Activated T-cell treated with anti-CD3 and anti-CD28 coated beads, Interleukin-2, amount 50 U/mL, for 4 hours (primary cell): Measurements from ENCODE around the gene SEPTIN1. TPM values are rescaled to one million over a fixed set of nuclear protein-coding genes. Genes with fewer than 3 reads are reported as not detected.
A peak's percentile ranks its signal among the peaks of the same experiment; 100 is the strongest.
"Not testable (repeated sequence)": the region's sequence is repeated elsewhere in the genome, so short reads cannot be mapped to it uniquely, and the experiment has no call there.

Experiments
- ATAC-seq, 2 donors: fragments of 200-7000 bp; cut with Tn5 transposase; one replicate each; pipeline ENCODE4 v1.10.0; 2021
- DNase-seq: peaks from one replicate; pipeline ENCODE4 v3.0.0-alpha.2; 2020
- H3K27me3 Mint-ChIP-seq: one replicate; pipeline ENCODE4 v1.8.0; 2021; ENCODE audit warnings: low read depth, mixed read lengths
- H3K36me3 Mint-ChIP-seq: one replicate; pipeline ENCODE4 v1.8.0; 2022; ENCODE audit warnings: mixed read lengths; ENCODE audit not compliant: insufficient read depth
- H3K4me1 Mint-ChIP-seq: one replicate; pipeline ENCODE4 v1.8.0; 2021; ENCODE audit warnings: low read depth, mixed read lengths
- H3K4me3 Mint-ChIP-seq: one replicate; pipeline ENCODE4 v1.8.0; 2021; ENCODE audit warnings: mild to moderate bottlenecking, moderate library complexity, mixed read lengths
- H3K9me3 Mint-ChIP-seq: one replicate; pipeline ENCODE4 v1.8.0; 2021; ENCODE audit warnings: mixed read lengths
- total RNA-seq, 3 donors: library from RNA; stranded (reverse); gene quantifications; one replicate each; pipeline ENCODE4 v1.2.1, GENCODE V29; 2021

Gene SEPTIN1
- total RNA-seq, 3 donors from 2014 or later, result 133 to 164 (median 152) TPM

GRCh38 chr16:30409125-30410060 is 27.0 kb upstream of the SEPTIN1 start:
- Mint-ChIP-seq H3K36me3 (peaks cover 11% of the 10 kb centered on the region), H3K9me3 (no peaks in the 10 kb centered on the region), H3K4me3 (peak overlapping the region; percentile 88), H3K27me3 (no peaks in the 10 kb centered on the region), H3K4me1 (peaks cover 24% of the 10 kb centered on the region)
- DNase-seq, result peak; percentile 95
- ATAC-seq, result peak; percentile 48 to 51

- H3K9me3 Mint-ChIP-seq, result no peaks in the 10 kb centered on the region
These were observed 25.6 kb upstream of the SEPTIN1 start for GRCh38 chr16:30407804-30408534.

GRCh38 chr16:30407102-30407803 is 24.9 kb upstream of the SEPTIN1 start, which contains the start of gene ZNF771:
Gene ZNF771, plus strand, starts transcription at chr16:30407606. Its CDS starts 448 bp downstream, at chr16:30408054.
- DNase-seq, result peak; percentile 86
- Mint-ChIP-seq H3K27me3 (no peaks in the 10 kb centered on the region), H3K4me1 (peaks cover 24% of the 10 kb centered on the region)

More at GRCh38 chr16:30407804-30408534, 25.6 kb upstream of the SEPTIN1 start:
- Mint-ChIP-seq H3K27me3 (no peaks in the 10 kb centered on the region), H3K36me3 (peaks cover 6% of the 10 kb centered on the region), H3K4me3 (peak overlapping the region; percentile 88), H3K4me1 (peaks cover 24% of the 10 kb centered on the region)
- ATAC-seq (no peak), DNase-seq (no peak)

GRCh38 chr16:30406795-30407101 is 24.4 kb upstream of the SEPTIN1 start:
- Mint-ChIP-seq H3K36me3 (peaks cover 2% of the 10 kb centered on the region), H3K27me3 (no peaks in the 10 kb centered on the region), H3K9me3 (no peaks in the 10 kb centered on the region), H3K4me3 (peak overlapping the region; percentile 88), H3K4me1 (peaks cover 20% of the 10 kb centered on the region)
- DNase-seq (no peak), ATAC-seq (peak; percentile 15 to 19)

More at GRCh38 chr16:30407102-30407803, 24.9 kb upstream of the SEPTIN1 start, which contains the start of gene ZNF771:
- Mint-ChIP-seq H3K36me3 (peaks cover 6% of the 10 kb centered on the region), H3K9me3 (no peaks in the 10 kb centered on the region), H3K4me3 (peak within 1 kb of the TSS; percentile 88)
- peak; percentile 88 to 90 for ATAC-seq

GRCh38 chr16:30401768-30402425 is 19.5 kb upstream of the SEPTIN1 start:
- Mint-ChIP-seq H3K27me3 (no peaks in the 10 kb centered on the region), H3K4me1 (peaks cover 33% of the 10 kb centered on the region), H3K9me3 (no peaks in the 10 kb centered on the region), H3K36me3 (peaks cover 6% of the 10 kb centered on the region), H3K4me3 (peak overlapping the region; percentile 84)
- ATAC-seq (no peak), DNase-seq (no peak)

- no peak for ATAC-seq
- Mint-ChIP-seq H3K4me1 (peaks cover 42% of the 10 kb centered on the region), H3K9me3 (no peaks in the 10 kb centered on the region), H3K36me3 (peaks cover 6% of the 10 kb centered on the region), H3K27me3 (no peaks in the 10 kb centered on the region), H3K4me3 (peak overlapping the region; percentile 84)
- no peak for DNase-seq
These were observed 17.2 kb upstream of the SEPTIN1 start for GRCh38 chr16:30399435-30400186.

GRCh38 chr16:30398661-30399434 is 16.5 kb upstream of the SEPTIN1 start:
- ATAC-seq (no peak), DNase-seq (no peak)
- Mint-ChIP-seq H3K9me3 (no peaks in the 10 kb centered on the region), H3K4me1 (peaks cover 45% of the 10 kb centered on the region), H3K27me3 (no peaks in the 10 kb centered on the region), H3K36me3 (peaks cover 6% of the 10 kb centered on the region), H3K4me3 (no peak overlapping the region)

- no peak for DNase-seq
- no peak overlapping the region for H3K4me3 Mint-ChIP-seq
These were observed 15.7 kb upstream of the SEPTIN1 start for GRCh38 chr16:30397776-30398660.

GRCh38 chr16:30397056-30397455 is 14.7 kb upstream of the SEPTIN1 start:
- Mint-ChIP-seq H3K27me3 (no peaks in the 10 kb centered on the region), H3K36me3 (peaks cover 6% of the 10 kb centered on the region), H3K9me3 (no peaks in the 10 kb centered on the region), H3K4me1 (peaks cover 45% of the 10 kb centered on the region), H3K4me3 (peak overlapping the region; percentile 87)
- ATAC-seq (no peak), DNase-seq (no peak)

More at GRCh38 chr16:30397776-30398660, 15.7 kb upstream of the SEPTIN1 start:
- no peaks in the 10 kb centered on the region for H3K9me3 Mint-ChIP-seq
- ATAC-seq, result no peak
- no peaks in the 10 kb centered on the region for H3K27me3 Mint-ChIP-seq
- peaks cover 45% of the 10 kb centered on the region for H3K4me1 Mint-ChIP-seq
- H3K36me3 Mint-ChIP-seq, result peaks cover 6% of the 10 kb centered on the region

GRCh38 chr16:30396627-30397026 is 14.3 kb upstream of the SEPTIN1 start:
- not testable (repeated sequence) for H3K27me3 Mint-ChIP-seq, H3K36me3 Mint-ChIP-seq, ATAC-seq, DNase-seq, H3K9me3 Mint-ChIP-seq
- Mint-ChIP-seq H3K4me3 (peak overlapping the region; percentile 87), H3K4me1 (peaks cover 43% of the 10 kb centered on the region)

GRCh38 chr16:30395992-30396585 is 13.7 kb upstream of the SEPTIN1 start:
- Mint-ChIP-seq H3K36me3 (peaks cover 6% of the 10 kb centered on the region), H3K4me1 (peaks cover 41% of the 10 kb centered on the region), H3K4me3 (peak overlapping the region; percentile 87), H3K9me3 (no peaks in the 10 kb centered on the region), H3K27me3 (no peaks in the 10 kb centered on the region)
- DNase-seq (no peak), ATAC-seq (peak in 1 of 2 donors; percentile 5)
